Tibial artery (tissue), 4 donors: ENCODE measurements around the gene DIO1.

Source experiments
- DNase-seq, 2 donors: peaks; one replicate each; pipeline ENCODE4 v3.0.0-alpha.2; 2019
- H3K27ac ChIP-seq, 2 donors: fragments of 200-600 bp; sonication (generic) in 1 of 2; 1 replicate in 1 of 2; 2 replicates in 1 of 2; pipeline ENCODE4 v1.5.1; 2018 to 2019; ENCODE audit warnings: mild to moderate bottlenecking in 1 of 2
- H3K27me3 ChIP-seq, 2 donors: fragments of 200-600 bp; sonication (generic) in 1 of 2; one replicate each; pipeline versions ENCODE4 v1.5.1 to v1.6.0; 2016 to 2019
- H3K36me3 ChIP-seq, 3 donors: fragments of 200-600 bp; sonication (generic) in 2 of 3; one replicate each; pipeline ENCODE4 v1.5.1; 2016 to 2019; ENCODE audit warnings: mild to moderate bottlenecking in 2 of 3
- H3K4me1 ChIP-seq, 4 donors: fragments of 200-600 bp; sonication (generic) in 2 of 4; 1 replicate in 3 of 4; 2 replicates in 1 of 4; pipeline ENCODE4 v1.5.1; 2016 to 2019
- H3K4me3 ChIP-seq, 2 donors: fragments of 200-600 bp; sonication (generic) in 1 of 2; 1 replicate in 1 of 2; 2 replicates in 1 of 2; pipeline ENCODE4 v1.5.1; 2018 to 2019; ENCODE audit warnings: mild to moderate bottlenecking in 2 of 2
- H3K9me3 ChIP-seq, 3 donors: fragments of 200-600 bp; sonication (generic) in 1 of 3; one replicate each; pipeline ENCODE4 v1.5.1; 2016 to 2019
- intact Hi-C: fragments of 100-400 bp; cut with DNase I; formaldehyde crosslinking; loops from one replicate; pipeline ENCODE4 v1.15.0; 2023; ENCODE audit warnings: low total_unique reads
- TF ChIP-seq, protein P1 (sequence below), 2 experiments: fragments of 200-600 bp in 1 of 2; fragments of 450-650 bp in 1 of 2; IDR thresholded peaks; one replicate each; pipeline ENCODE4 v1.5.1; 2017 to 2019; ENCODE audit warnings: antibody characterized with exemption in 2 of 2, mild to moderate bottlenecking in 1 of 2, moderate library complexity in 1 of 2

The DIO1 gene

DNA sequence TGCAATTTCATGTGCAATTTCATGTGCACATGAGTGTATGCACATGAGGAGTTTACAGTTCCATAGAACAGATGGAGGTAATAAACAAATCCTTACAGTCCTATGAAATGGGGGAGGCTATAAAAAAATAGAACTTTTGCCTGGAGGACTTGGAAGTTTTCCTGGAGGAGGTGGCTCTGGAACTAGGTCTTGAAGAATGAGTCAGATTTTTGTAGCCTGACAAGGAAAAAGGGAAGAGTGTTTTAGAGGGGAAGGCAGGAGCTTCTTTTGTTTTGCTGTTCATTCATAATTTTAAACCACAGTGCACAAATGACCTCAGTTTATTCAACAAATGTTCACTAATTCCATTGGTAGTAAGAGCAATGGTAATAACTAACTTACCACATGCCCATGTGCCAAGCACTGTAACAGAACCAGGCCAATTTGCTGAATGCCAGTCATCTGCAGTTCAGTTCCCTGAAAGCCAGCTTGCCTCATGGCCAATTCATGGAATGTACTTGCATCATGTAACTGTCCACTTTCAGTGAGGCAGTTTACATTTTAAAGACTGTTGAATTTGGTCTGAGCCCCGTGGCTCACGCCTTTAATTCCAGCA lies 2.7 kb downstream of the DIO1 start:
- Histone ChIP-seq H3K27me3 (no peaks in the 10 kb centered on the region), H3K4me3 (no peak overlapping the region), H3K4me1 (peaks cover 0 to 48% (median 38%) of the 10 kb centered on the region in 4 donors), H3K27ac (peak overlapping the region; percentile 40 to 71), H3K36me3 (no peaks in the 10 kb centered on the region), H3K9me3 (no peaks in the 10 kb centered on the region)
- TF ChIP-seq, protein P1, sequence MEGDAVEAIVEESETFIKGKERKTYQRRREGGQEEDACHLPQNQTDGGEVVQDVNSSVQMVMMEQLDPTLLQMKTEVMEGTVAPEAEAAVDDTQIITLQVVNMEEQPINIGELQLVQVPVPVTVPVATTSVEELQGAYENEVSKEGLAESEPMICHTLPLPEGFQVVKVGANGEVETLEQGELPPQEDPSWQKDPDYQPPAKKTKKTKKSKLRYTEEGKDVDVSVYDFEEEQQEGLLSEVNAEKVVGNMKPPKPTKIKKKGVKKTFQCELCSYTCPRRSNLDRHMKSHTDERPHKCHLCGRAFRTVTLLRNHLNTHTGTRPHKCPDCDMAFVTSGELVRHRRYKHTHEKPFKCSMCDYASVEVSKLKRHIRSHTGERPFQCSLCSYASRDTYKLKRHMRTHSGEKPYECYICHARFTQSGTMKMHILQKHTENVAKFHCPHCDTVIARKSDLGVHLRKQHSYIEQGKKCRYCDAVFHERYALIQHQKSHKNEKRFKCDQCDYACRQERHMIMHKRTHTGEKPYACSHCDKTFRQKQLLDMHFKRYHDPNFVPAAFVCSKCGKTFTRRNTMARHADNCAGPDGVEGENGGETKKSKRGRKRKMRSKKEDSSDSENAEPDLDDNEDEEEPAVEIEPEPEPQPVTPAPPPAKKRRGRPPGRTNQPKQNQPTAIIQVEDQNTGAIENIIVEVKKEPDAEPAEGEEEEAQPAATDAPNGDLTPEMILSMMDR (IDR thresholded peaks at IDR 0.05): no peak
- intact Hi-C loops: loop anchor here (2.0 kb wide), 1 partner anchor 48 kb away; the partner anchor contains the start of gene IFT25
- peak; percentile 27 to 77 for DNase-seq

DNA sequence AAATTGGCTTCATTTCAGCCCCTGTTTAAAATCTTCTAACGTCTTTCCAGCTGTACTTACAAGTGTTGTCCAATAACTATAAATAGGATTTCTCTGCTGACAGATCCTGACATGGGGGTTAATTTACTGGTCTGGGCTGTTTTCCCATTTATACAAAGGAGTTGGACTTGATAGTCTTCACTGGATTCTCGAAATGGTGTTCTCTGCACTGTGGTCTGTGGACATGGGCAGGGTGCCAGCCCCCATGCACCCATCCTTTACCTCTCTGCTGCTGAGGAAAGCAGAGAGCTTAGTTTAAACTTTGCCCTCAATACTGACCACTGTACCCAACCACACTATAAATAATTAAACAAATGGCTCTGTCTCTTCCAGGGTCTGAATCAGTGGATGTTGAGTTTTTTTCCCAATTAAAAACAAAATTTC lies 5.2 kb downstream of the DIO1 start:
- H3K27me3 ChIP-seq: no peaks in the 10 kb centered on the region
- H3K9me3 ChIP-seq: no peaks in the 10 kb centered on the region
- DNase-seq: no peak
- H3K4me1 ChIP-seq: peaks cover 0 to 58% (median 42%) of the 10 kb centered on the region in 4 donors
- TF ChIP-seq, protein P1 (IDR thresholded peaks at IDR 0.05): no peak
- no peaks in the 10 kb centered on the region for H3K36me3 ChIP-seq
- intact Hi-C loops: no loop called here
- peak overlapping the region in 1 of 2 donors; percentile 4 for H3K4me3 ChIP-seq
- peak overlapping the region; percentile 23 to 71 for H3K27ac ChIP-seq

DNA sequence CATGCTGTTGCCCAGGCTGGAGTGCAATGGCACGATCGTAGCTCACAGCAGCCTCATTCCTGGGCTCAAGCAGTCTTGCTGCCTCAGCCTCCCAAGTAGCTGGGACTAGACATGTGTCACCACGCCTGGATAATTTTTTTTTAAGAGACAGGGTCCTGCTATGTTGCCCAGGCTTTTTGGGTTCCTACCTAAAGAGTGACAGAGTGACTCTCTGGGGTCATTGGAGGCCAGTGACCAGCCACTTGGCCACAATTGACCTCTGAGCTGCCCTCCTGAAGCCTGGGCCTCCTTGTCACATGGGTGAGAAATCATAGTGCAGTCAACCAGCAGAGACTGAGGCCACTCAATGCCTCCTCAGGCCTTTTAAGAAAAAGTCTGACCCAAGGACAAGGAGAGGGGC lies 5.7 kb downstream of the DIO1 start:
- no peak for DNase-seq
- H3K4me1 ChIP-seq: peaks cover 0 to 58% (median 42%) of the 10 kb centered on the region in 4 donors
- H3K9me3 ChIP-seq: no peaks in the 10 kb centered on the region
- H3K27me3 ChIP-seq: no peaks in the 10 kb centered on the region
- intact Hi-C loops: no loop called here
- H3K36me3 ChIP-seq: no peaks in the 10 kb centered on the region
- TF ChIP-seq, protein P1 (IDR thresholded peaks at IDR 0.05): no peak
- peak overlapping the region in 1 of 2 donors; percentile 71 for H3K27ac ChIP-seq
- H3K4me3 ChIP-seq: no peak overlapping the region

DNA sequence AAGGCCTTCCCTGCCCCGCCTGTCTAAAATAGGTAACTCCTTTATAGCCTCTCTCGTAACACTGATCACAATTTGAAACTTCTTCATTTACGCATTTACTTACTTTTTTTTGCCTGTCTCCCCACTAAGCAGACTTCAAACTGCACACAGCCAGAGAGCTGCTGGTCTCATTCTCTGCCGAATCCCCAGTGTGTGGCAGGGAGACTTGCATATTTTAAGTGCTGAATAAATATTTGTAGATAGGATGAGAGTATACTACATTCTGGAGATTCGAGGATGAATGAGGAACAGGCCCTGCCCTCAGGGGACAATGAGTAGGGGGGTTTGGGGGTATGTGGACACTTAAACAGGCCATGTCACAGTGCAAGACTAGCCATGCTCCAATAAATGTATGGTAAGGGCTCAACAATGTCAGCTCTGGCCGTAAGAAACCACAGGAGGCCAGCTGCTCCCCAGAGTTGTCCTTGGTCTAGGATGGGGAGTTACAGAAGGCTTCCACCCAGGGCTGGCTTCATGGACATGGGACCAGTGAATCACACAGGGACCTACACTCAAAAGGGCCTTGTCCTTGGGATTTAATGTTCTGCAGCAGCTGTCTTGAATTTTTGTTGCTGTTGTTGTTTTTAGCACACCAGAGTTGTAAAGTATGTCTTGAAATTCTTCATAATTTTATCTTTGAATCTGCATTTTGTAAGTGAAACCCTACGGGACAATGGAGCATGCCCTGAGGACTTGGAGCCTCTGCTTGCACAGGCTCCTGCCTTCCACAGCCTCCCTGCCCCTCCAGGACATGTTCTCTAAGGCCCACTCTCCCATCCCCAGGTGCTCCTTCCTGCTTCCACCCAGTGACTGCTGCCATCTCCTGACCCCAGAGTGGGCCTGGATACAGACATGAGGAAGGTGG lies 8.5 kb downstream of the DIO1 start:
- Histone ChIP-seq H3K4me1 (peaks cover 0 to 36% (median 27%) of the 10 kb centered on the region in 4 donors), H3K27me3 (no peaks in the 10 kb centered on the region), H3K36me3 (no peaks in the 10 kb centered on the region), H3K27ac (peak overlapping the region in 1 of 2 donors; percentile 33), H3K4me3 (no peak overlapping the region), H3K9me3 (no peaks in the 10 kb centered on the region)
- no peak for DNase-seq
- TF ChIP-seq, protein P1 (IDR thresholded peaks at IDR 0.05): no peak
- intact Hi-C loops: no loop called here

DNA sequence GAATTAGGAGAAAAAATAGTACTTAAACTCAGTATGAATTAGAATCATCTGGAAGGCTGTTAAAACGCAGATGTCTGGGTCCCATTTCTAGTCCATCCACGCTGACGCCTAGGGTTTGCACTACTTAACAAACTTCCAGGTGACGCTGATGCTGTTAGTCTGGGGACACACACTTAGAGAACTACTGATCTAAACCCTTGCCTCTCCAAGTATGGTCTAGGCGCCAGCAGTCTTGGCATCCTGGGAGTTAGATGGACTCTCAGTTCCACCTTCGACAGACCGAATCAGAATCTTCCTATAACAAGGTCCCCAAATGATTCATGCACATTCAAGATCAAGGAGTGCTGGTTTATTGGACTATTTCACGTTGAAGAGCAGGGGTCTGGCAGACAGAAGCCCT lies 11.5 kb downstream of the DIO1 start:
- Histone ChIP-seq H3K36me3 (no peaks in the 10 kb centered on the region), H3K27me3 (no peaks in the 10 kb centered on the region), H3K4me3 (no peak overlapping the region), H3K27ac (no peak overlapping the region), H3K9me3 (no peaks in the 10 kb centered on the region), H3K4me1 (peaks cover 0 to 10% (median 4%) of the 10 kb centered on the region in 4 donors)
- DNase-seq: no peak
- intact Hi-C loops: no loop called here
- TF ChIP-seq, protein P1 (IDR thresholded peaks at IDR 0.05): no peak
